Measurements from ENCODE around the gene SIX1.

SIX1 gene

GRCh38 chr14:60655119-60655897 is 6.0 kb upstream of the SIX1 start:
- DNase-seq = no peak

- no peak for DNase-seq
Observed at GRCh38 chr14:60654334-60654821, 5.1 kb upstream of the SIX1 start.

- DNase-seq = no peak
Observed at GRCh38 chr14:60653701-60654161, 4.5 kb upstream of the SIX1 start.

DNA sequence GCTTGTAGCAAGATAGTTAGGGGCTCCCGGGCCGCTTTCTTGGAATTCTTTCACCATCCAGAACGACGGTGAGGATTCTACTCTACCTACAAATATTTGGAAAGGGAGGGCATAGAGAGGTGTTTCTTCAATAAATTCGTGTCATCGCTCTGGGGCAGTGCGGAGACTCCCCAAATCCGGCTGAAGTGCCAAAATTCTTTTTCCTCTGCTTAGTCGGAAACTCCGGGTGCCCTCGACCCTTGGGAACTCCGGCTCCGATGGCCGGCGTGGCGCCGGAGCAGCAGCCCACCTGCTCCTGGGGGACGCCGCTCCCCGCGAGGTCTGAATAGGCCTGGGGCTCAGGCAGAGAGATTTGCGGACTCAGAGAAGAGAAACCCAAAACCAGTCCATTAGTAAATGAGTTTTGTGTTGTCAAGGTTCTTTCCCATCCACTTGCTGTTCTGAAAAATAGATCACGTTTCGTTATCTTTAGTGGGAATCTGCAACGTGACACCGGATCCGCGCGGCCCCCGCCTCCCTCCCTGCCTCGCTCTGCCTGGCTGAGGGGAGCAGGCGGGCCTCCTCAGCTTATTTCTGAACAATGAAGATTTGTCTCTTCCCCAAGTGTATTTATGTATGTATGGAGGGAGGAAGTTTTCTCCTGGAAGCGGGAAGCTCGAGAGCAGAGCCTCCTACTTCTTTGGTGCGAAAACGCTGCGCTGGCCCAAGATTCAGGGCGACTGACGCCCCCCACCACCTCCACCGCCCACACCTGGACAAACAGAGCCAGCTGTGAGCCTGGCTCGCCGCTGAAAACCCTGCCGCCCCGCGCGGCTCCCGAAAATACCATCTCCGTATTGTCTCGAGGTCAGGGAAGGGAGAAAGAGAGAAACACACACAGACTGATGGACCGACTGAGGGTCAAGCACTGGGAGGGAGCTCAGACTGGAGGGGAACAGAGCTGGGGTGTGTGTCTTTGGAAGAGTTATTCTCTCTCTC is 3.7 kb upstream of the SIX1 start:
- no peak for DNase-seq

GRCh38 chr14:60651796-60652673 is 2.8 kb upstream of the SIX1 start:
- DNase-seq = no peak

DNA sequence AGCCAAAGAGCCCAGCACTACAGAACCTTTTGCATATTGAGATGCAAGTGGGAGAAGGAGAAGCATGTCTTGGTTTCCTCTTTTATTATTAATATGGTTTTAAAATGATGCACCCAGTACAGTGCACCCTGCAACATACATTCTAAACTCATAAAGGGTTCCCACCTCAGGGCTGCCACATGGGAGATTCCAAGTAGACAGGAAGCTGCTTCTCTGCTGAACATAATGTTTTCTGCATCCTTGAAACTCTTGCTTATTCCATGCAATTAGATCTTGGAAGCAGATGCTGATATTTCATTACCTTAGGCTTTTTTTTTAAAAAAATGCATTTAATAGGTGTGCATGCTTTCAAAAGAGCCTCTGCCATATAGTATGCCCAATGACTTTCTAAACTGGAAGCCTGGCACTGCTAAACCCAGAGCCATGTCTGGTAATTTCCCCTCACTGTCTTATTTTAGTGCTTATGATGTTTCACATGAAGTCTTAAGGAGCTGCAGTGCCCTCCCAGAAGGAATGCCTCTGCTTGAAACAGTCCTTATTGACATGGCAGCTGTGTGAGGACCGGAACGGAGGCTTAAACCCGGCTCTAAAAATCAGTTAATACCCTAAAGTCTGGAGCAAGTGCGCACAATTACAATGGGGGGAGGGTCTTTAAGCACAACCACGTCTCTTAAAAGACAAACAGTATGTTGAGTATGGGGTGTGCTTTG is 2.0 kb upstream of the SIX1 start:
- no peak for DNase-seq

- no peak for DNase-seq
Observed at GRCh38 chr14:60650373-60650961, 1.2 kb upstream of the SIX1 start.

DNA sequence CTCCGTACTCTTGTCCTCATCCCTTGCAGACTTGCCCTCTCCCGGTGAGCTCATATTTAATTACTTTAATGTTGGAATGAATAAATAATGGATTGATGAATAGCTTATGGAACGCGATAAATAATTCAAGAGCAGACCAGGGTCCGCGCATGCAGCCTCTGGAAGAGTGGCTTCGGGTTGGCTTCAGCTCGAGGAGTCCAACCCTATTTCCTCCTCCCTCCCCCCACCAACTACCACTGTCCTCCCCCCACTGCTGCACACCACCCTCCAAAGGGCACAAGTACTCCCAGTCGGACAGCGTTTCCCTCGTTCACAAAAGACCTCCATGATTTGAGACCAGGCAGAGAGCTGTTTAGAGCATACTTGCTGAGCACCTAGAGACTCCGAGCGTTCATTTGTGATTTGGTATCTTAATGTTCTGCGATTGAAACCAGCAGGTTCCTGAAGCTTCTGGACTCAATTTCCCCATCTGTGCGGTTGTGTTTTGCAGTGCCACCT is 647 bp upstream of the SIX1 start:
- DNase-seq = no peak

DNA sequence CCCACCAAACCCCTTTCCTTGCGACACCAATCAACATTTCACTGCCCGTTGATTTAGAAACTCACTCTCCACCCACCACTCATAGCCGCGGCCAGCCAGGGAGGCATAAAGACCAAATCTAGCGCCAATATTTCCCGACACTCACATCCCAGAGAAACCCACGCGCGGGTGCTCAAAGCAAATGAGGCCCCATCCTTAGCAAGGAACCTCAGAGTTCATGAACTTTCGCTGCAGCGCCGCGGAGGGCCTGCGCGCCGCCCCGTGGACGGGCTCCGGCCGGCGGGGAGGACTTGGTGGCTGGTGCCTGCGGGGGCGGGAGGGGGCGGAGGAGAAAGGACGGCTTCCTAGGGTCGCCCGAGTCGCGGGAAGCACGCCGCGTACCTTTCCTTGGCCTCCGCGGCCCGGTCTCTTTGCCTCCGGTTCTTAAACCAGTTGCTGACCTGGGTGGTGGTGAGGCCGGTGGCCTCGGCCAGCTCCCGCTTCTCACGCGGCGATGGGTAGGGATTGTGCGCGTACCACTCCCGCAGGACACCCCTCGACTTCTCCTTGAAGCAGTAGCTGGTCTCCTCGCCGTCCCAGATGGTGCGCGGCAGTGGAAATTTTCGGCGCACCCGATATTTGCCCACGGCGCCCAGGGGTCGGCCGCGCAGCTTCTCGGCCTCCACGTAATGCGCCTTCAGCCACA is 886 bp downstream of the SIX1 start:
- no peak for DNase-seq

GRCh38 chr14:60647837-60648248 is 1.4 kb downstream of the SIX1 start:
- no peak for DNase-seq

GRCh38 chr14:60647081-60647836 is 2.0 kb downstream of the SIX1 start:
- DNase-seq = no peak

DNA sequence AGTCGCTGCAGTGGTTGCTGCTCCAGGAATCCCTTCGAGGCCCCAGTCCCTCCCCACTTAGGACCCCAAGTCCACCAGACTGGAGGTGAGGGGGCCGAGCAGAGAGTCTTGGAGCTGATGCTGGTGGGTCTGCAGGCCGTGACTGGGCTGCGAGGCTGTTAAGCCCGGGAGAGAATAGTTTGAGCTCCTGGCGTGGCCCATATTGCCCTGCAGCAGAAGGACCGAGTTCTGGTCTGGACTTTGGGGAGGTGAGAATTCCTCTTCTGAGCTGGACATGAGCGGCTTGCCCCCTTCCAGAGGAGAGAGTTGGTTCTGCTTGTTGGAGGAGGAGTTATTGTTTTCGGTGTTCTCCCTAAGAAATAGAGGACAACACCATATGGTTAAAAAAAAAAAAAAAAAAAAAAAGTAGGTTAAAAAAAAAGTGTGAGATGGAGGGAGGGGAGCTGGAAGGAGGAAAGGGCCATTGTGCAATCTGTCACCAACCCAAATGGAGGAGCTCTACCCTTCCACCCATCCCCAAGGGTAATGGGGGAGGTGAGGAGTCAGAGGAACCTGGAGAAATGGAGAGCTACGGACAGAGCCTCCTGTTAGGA is 3.0 kb downstream of the SIX1 start:
- no peak for DNase-seq

- DNase-seq = no peak
Observed at GRCh38 chr14:60645126-60645741, 4.0 kb downstream of the SIX1 start.

- no peak for DNase-seq
Observed at GRCh38 chr14:60644666-60645065, 4.6 kb downstream of the SIX1 start.

GRCh38 chr14:60643463-60644314 is 5.6 kb downstream of the SIX1 start:
- DNase-seq = no peak

DNA sequence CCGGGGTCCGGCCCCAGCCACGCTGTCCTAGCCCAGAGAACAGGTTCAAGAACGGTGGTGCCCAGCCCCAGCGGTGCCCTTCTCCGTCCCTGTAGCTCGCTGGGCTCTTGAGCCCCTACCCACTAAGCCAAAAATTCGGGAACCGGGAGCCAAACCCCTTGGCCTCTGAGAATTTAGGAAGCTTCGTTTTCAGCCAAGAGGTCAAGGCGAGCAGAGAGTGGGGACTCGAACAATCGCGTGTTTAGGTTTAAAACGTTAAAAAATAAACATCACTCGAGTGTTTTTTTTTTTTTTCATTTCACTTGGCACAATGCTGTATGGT is 6.2 kb downstream of the SIX1 start:
- DNase-seq = no peak

- DNase-seq = no peak
Observed at GRCh38 chr14:60642270-60643140, 6.8 kb downstream of the SIX1 start.
